Activated naive CD8-positive, alpha-beta T cell treated with anti-CD3 and anti-CD28 coated beads, Interleukin-2, amount 50 U/mL, for 24 hours (primary cell): Measurements from ENCODE around the gene SYNPR.

Experiments used
- ATAC-seq: fragments of 150-1000 bp; cut with Tn5 transposase; one replicate; pipeline ENCODE4 v1.10.0; 2021
- DNase-seq: peaks from one replicate; pipeline ENCODE4 v3.0.0; 2021
- H3K27ac Mint-ChIP-seq: one replicate; pipeline ENCODE4 v1.8.0; 2021; ENCODE audit warnings: mild to moderate bottlenecking, mixed read lengths
- H3K27me3 Mint-ChIP-seq: one replicate; pipeline ENCODE4 v1.8.0; 2021; ENCODE audit warnings: mixed read lengths
- H3K36me3 Mint-ChIP-seq: one replicate; pipeline ENCODE4 v1.8.0; 2021; ENCODE audit warnings: low read depth, mixed read lengths
- H3K4me1 Mint-ChIP-seq: one replicate; pipeline ENCODE4 v1.8.0; 2021; ENCODE audit warnings: mixed read lengths
- H3K4me3 Mint-ChIP-seq: one replicate; pipeline ENCODE4 v1.8.0; 2021; ENCODE audit warnings: mild to moderate bottlenecking, moderate library complexity, mixed read lengths
- H3K9me3 Mint-ChIP-seq: one replicate; pipeline ENCODE4 v1.8.0; 2021; ENCODE audit warnings: mixed read lengths

Gene SYNPR

DNA sequence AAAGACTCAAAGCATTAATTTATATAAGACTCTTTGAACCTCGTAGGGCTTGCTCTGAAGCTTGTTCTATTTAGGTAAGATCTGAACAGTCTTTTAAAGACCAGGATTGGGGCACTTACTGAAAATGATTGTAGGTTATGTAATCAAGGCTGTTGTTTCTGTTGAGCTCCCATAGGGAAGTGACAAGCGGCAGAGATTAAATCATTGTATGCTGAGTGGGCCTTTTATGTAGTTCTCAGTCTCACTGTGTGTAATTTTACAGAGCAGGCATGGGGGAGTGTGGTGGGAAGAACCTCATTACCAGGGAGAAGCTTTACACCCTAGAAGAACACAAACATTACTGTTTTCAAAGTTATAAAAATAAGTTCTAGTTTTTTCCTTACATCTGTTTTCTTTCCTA is 214.4 kb downstream of the SYNPR start:
- Mint-ChIP-seq H3K27ac (no peak overlapping the region), H3K27me3 (no peaks in the 10 kb centered on the region), H3K4me3 (no peak overlapping the region), H3K9me3 (peaks cover 4% of the 10 kb centered on the region), H3K4me1 (no peaks in the 10 kb centered on the region), H3K36me3 (no peaks in the 10 kb centered on the region)
- no peak for ATAC-seq
- DNase-seq: no peak

DNA sequence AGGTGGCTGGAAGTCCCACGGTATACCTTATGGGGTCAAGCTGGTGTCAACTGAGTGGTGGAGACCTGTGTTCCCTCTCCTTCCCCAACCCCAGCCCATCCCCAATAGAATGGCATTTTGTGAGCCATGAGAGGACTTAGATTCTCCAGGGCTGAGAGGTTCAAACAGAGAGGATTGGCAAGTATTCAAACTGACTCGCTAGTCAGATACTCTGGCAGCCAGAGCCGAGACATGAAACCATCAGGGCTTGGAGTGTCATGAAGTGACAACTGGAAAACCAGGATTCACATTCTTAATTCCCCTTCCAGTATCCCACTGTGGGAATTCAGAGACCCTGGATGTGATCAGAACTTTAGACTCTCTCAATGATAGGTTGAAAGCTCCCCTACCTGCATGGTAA is 215.0 kb downstream of the SYNPR start:
- DNase-seq (no peak), ATAC-seq (no peak)
- H3K27ac Mint-ChIP-seq: no peak overlapping the region
- H3K36me3 Mint-ChIP-seq: no peaks in the 10 kb centered on the region
- peaks cover 4% of the 10 kb centered on the region for H3K9me3 Mint-ChIP-seq
- H3K4me3 Mint-ChIP-seq: no peak overlapping the region
- no peaks in the 10 kb centered on the region for H3K4me1 Mint-ChIP-seq
- no peaks in the 10 kb centered on the region for H3K27me3 Mint-ChIP-seq

DNA sequence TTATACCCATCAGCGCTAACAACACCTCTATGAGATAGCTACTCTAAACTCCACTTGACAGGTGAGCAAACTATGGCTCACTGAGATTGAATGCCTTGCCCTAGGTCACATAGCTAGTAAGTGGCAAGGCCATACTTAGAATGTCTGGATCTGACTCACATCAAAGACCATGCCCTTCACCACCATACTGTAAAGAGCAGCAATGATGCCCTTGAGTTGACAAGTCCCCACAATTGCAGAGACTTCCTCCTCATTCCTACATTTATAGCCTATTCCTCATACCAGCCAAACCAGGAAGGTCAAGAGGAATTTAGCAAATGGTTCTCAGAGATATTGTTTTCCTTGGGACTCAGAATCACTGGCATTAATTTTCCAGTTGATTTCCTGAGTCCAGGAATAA is 216.5 kb downstream of the SYNPR start:
- ATAC-seq (no peak), DNase-seq (no peak)
- Mint-ChIP-seq H3K36me3 (no peaks in the 10 kb centered on the region), H3K27me3 (no peaks in the 10 kb centered on the region), H3K4me1 (no peaks in the 10 kb centered on the region), H3K4me3 (no peak overlapping the region), H3K9me3 (peaks cover 9% of the 10 kb centered on the region), H3K27ac (no peak overlapping the region)

DNA sequence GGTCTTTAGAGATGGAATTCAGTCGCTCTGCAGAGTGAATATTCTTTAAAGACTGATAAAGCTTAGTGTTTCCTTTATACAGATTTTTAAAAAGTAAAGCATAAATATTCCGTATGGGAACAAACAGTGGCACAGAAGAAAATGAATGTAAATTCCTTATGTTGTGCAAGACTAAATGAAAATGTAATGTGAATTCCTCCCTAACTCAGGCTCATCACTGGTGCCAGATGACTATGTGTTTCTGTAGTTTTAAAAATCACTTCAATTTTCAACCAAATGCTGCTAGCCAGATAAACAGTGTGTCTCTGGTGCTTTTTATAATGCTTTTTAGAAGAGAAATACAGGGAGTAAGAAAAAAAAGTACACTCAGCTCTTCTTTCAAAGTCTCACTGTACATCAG is 219.5 kb downstream of the SYNPR start:
- no peak for ATAC-seq
- no peaks in the 10 kb centered on the region for H3K4me1 Mint-ChIP-seq
- H3K36me3 Mint-ChIP-seq: no peaks in the 10 kb centered on the region
- peaks cover 5% of the 10 kb centered on the region for H3K9me3 Mint-ChIP-seq
- DNase-seq: no peak
- no peaks in the 10 kb centered on the region for H3K27me3 Mint-ChIP-seq
- H3K27ac Mint-ChIP-seq: no peak overlapping the region
- H3K4me3 Mint-ChIP-seq: no peak overlapping the region

DNA sequence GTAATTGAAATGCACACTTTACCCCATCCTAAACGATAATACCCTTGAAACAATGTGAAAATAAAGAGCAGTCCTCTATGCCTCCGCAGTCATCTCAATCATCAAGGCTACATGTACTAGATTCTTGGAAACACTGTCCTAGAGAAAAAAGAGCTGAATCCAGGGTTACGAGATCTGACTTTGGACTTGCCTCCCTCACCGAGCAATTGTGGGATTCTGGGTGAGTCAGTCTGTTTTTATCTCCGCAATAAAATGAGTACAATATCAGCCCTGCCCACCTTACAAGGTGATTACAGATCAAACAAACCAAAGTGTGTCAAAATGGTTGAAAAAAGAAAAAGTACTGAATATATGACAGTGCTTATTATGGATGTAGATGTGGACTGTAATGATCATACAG is 222.1 kb downstream of the SYNPR start:
- Mint-ChIP-seq H3K4me3 (no peak overlapping the region), H3K27me3 (no peaks in the 10 kb centered on the region), H3K4me1 (no peaks in the 10 kb centered on the region), H3K36me3 (no peaks in the 10 kb centered on the region), H3K9me3 (peaks cover 4% of the 10 kb centered on the region), H3K27ac (no peak overlapping the region)
- DNase-seq: no peak
- ATAC-seq: no peak

DNA sequence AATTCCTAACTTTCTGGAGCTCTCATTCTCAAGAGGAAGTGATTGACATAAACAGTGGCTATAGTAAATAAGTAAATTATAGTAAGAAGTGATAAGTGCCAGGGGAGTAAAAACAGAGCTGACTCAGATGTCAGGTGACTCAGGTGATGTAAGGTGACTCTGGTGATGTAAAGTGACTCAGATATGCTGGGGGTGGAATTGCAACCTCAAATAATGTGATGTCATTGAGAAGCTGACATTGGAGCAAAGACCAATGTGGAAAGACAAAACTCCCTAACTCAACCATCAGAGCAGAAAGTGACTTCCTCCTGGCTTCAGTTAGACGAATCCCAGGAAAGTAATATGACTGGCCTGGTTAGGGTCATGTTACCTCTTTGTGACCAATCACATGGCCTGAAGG is 230.2 kb downstream of the SYNPR start:
- H3K4me3 Mint-ChIP-seq: no peak overlapping the region
- H3K27me3 Mint-ChIP-seq: no peaks in the 10 kb centered on the region
- H3K9me3 Mint-ChIP-seq: no peaks in the 10 kb centered on the region
- no peaks in the 10 kb centered on the region for H3K4me1 Mint-ChIP-seq
- DNase-seq (no peak), ATAC-seq (no peak)
- H3K36me3 Mint-ChIP-seq: no peaks in the 10 kb centered on the region
- H3K27ac Mint-ChIP-seq: no peak overlapping the region

DNA sequence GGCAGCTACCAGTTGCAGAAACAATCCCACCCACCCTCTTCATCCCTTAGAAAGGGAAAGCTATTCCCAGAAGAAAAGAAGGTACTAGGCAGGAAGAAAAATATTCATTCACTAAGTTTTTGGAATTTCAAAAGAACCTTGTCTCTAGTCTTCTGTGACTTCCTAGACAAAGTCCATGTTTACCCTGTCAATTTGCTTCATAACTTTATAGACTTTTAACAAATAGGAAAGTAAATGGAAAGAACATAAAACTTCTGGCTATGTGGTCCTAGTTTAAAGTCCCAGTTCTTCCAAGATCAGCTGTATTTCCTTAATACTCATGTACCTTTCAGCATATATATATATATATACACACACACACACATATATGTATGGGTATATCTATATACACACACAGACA is 230.7 kb downstream of the SYNPR start:
- Mint-ChIP-seq H3K27ac (no peak overlapping the region), H3K36me3 (no peaks in the 10 kb centered on the region), H3K4me3 (no peak overlapping the region), H3K27me3 (peaks cover 2% of the 10 kb centered on the region), H3K9me3 (no peaks in the 10 kb centered on the region), H3K4me1 (no peaks in the 10 kb centered on the region)
- DNase-seq: no peak
- no peak for ATAC-seq

DNA sequence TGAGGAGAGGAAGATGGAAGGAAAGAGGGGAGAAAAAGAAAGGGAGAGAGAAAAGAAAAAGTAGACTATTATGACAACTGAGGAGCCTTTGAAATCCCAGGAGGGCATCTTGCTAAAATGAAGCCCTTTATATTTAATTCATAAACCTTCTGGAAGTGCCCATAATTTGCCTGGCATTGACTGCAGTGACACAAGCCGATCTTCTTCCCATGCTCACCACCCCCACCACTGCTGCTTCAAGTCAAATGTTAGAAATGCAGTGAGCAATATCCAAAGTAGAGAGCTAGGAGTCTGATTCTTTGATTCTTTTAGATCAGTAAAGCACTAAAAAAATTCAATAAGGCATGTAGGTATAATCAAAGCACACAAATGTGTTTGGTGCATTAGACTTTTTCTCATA is 235.7 kb downstream of the SYNPR start:
- DNase-seq (no peak), ATAC-seq (no peak)
- H3K27ac Mint-ChIP-seq: no peak overlapping the region
- H3K36me3 Mint-ChIP-seq: no peaks in the 10 kb centered on the region
- no peaks in the 10 kb centered on the region for H3K4me1 Mint-ChIP-seq
- no peaks in the 10 kb centered on the region for H3K9me3 Mint-ChIP-seq
- H3K27me3 Mint-ChIP-seq: peaks cover 6% of the 10 kb centered on the region
- no peak overlapping the region for H3K4me3 Mint-ChIP-seq

DNA sequence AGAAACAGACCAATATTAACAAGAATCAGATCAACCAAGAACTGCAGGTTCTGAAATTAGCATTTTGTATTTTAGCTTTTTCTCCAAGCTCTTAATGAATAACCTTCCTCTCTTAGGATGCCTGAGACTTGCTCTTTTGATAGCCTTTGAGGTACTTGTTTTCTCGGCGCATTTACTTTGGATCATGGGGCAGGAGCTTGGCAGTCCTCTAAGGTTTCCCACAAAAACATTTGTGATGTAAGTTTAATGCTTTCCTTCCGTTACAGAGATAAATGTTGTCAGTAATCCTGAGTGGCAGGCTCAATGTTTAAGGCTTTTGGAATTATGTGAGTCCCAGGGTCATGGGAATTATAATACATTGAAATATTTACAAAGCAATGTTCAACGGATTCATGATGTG is 236.6 kb downstream of the SYNPR start:
- no peak for ATAC-seq
- H3K4me1 Mint-ChIP-seq: no peaks in the 10 kb centered on the region
- H3K4me3 Mint-ChIP-seq: no peak overlapping the region
- no peaks in the 10 kb centered on the region for H3K36me3 Mint-ChIP-seq
- DNase-seq: no peak
- no peak overlapping the region for H3K27ac Mint-ChIP-seq
- H3K27me3 Mint-ChIP-seq: peaks cover 6% of the 10 kb centered on the region
- H3K9me3 Mint-ChIP-seq: no peaks in the 10 kb centered on the region

DNA sequence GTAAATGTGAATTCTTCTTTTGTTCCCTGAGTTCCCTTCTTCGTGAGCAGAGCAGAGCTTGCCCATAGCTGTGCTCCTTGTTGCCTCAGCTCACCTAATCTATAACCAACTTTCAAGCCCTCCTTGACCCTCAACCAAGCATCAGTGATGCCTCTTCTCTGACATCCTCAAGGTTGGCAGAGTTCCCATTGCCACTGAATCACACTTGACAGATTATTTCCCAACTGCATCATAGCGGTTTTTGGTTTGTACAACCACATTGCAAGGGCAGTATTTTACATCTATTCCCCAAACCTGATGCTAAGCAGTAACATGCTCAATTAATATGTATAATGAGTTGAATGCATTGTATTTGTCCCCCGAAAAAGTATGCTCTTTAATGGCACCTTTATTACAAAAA is 241.3 kb downstream of the SYNPR start:
- no peak overlapping the region for H3K4me3 Mint-ChIP-seq
- H3K27ac Mint-ChIP-seq: no peak overlapping the region
- peaks cover 4% of the 10 kb centered on the region for H3K27me3 Mint-ChIP-seq
- DNase-seq (no peak), ATAC-seq (no peak)
- no peaks in the 10 kb centered on the region for H3K4me1 Mint-ChIP-seq
- H3K9me3 Mint-ChIP-seq: no peaks in the 10 kb centered on the region
- no peaks in the 10 kb centered on the region for H3K36me3 Mint-ChIP-seq

DNA sequence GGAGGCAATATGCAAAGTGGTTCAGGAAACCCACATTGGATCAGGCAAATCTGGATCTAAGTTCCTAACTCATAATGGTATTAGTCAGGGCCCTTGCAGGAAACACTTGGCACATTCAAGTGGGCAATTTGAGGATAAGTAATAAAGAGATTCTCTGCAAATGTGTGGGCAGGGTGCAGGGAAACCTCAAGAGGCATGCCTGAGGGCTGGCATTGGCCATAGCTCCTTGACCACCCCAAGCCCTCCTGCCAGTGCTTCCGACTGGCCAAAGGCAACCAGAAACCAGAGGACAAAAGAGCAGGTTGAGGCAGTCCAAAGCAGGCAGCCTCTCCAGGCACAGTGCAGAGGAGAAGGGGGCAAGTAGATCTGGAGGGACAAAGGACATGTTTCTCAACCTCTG is 243.5 kb downstream of the SYNPR start:
- Mint-ChIP-seq H3K27ac (no peak overlapping the region), H3K4me1 (no peaks in the 10 kb centered on the region), H3K4me3 (no peak overlapping the region), H3K36me3 (no peaks in the 10 kb centered on the region), H3K27me3 (no peaks in the 10 kb centered on the region), H3K9me3 (no peaks in the 10 kb centered on the region)
- DNase-seq (no peak), ATAC-seq (no peak)

DNA sequence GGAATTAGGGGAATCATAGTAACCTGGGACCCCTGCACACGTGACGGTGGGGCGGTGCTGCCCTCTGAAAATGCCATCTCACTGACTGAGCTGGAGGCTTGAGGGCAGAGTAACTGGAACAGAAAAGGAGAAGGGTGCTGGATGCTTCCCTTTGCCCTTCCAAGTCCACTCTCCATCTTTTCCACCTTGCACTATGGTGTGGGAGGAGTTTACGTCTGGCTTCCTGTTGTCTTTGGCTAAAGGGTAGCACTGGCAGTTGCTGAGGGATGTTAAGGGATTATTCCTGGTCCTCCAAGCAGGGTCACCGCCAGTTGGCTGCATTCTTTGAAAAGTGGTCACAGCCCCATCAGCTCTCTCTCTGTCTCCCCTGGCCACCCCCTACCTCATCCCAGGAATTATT is 245.0 kb downstream of the SYNPR start:
- ATAC-seq: no peak
- H3K27me3 Mint-ChIP-seq: no peaks in the 10 kb centered on the region
- H3K27ac Mint-ChIP-seq: no peak overlapping the region
- H3K9me3 Mint-ChIP-seq: no peaks in the 10 kb centered on the region
- no peak for DNase-seq
- H3K4me1 Mint-ChIP-seq: no peaks in the 10 kb centered on the region
- no peak overlapping the region for H3K4me3 Mint-ChIP-seq
- no peaks in the 10 kb centered on the region for H3K36me3 Mint-ChIP-seq

DNA sequence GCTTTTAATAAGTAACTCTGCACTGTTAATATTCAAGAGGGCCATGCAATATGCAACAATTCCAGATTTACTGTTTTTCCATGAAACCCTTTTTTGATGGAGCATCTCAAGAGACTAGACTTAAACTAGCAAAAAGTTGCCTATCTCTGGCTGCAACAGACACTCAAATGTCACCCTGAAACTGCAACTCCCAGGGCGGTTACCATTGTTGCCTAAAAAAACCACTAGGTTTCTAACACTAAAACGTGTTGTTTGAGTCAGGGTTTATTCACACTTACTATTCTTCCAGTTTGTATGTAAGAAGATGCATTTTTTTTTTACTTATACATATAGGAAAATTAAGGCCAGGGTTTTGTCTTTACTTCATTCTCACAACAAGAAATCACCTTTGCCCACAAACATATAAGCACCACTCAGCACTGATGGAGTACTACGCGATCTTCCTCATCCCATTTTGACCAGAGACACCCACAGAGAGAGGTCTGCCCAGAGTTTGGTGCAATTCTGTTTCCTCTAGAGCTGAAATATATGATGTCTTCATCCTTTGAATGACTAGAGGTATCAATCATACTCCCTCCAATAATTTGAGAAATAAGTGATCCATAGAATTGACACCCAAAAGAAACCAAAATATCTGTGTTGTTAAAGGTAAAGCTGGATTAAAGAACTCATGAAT is 250.4 kb downstream of the SYNPR start:
- H3K9me3 Mint-ChIP-seq: no peaks in the 10 kb centered on the region
- H3K4me1 Mint-ChIP-seq: no peaks in the 10 kb centered on the region
- no peak for ATAC-seq
- DNase-seq: no peak
- no peaks in the 10 kb centered on the region for H3K36me3 Mint-ChIP-seq
- no peak overlapping the region for H3K27ac Mint-ChIP-seq
- no peaks in the 10 kb centered on the region for H3K27me3 Mint-ChIP-seq
- no peak overlapping the region for H3K4me3 Mint-ChIP-seq

DNA sequence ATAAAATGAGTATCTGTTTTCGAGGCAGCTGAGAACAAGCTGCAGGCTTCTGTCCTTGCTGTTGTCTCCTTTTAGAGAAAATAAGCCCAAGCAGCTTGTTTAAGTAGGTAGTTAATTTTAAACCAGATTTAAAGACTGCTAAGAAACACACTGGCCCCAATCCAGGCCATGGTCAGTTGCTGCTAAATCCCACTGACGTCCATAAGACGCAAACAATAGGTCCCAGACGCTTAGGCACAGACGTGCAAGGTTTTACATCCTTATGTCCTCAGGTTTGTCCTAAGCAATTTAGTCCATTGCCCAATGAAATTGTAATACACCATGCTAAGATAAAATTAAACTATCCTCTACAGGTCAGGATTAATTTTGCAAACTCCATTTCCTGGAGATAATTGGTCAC is 254.4 kb downstream of the SYNPR start:
- DNase-seq: no peak
- Mint-ChIP-seq H3K27me3 (no peaks in the 10 kb centered on the region), H3K4me3 (no peak overlapping the region)

DNA sequence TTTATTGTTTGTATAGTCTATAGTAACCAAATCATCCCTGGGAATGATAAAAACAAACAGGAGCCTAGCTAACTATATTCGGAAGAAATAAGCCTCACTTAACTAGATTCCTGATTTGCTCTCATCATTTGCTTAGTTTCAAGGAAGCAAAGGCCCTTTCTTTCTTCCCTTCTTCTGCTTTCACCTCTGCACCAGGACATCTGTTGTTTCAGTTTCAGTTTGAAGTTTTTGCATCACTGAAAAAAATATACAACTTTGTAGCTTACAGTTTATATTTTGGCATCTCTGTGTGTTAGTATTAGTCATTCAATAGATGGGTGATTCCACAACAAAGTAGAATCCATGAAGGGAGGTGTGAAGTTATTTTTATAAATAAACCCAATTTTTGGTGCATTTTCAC is 260.8 kb downstream of the SYNPR start:
- no peak for DNase-seq
- Mint-ChIP-seq H3K27me3 (no peaks in the 10 kb centered on the region), H3K36me3 (no peaks in the 10 kb centered on the region), H3K9me3 (peaks cover 4% of the 10 kb centered on the region), H3K27ac (no peak overlapping the region), H3K4me1 (no peaks in the 10 kb centered on the region), H3K4me3 (no peak overlapping the region)
- ATAC-seq: no peak

More for the DNA sequence above, 254.4 kb downstream of the SYNPR start:
- no peak for ATAC-seq
- H3K4me1 Mint-ChIP-seq: no peaks in the 10 kb centered on the region
- H3K9me3 Mint-ChIP-seq: peaks cover 4% of the 10 kb centered on the region
- no peak overlapping the region for H3K27ac Mint-ChIP-seq
- no peaks in the 10 kb centered on the region for H3K36me3 Mint-ChIP-seq

DNA sequence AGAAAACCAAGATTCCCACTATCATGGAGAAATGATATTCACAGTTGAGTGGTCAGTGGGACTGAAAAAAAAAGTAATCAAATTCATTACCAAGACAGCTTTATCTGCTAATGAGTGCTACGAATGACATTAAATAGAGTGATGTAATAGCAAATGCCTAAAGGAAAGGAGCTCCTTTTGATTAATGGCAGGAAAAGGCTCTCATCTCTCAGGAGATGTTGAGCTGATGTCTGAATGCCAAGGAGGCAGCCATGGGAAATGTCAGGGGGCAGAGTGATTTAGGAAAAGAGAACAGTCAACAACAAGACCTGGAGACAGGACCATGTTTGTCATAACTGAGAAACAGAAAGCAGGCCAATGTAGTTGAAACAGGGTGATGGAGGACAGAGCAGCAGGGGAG is 277.7 kb downstream of the SYNPR start:
- no peaks in the 10 kb centered on the region for H3K36me3 Mint-ChIP-seq
- no peak overlapping the region for H3K4me3 Mint-ChIP-seq
- no peak for DNase-seq
- peaks cover 4% of the 10 kb centered on the region for H3K27me3 Mint-ChIP-seq
- H3K9me3 Mint-ChIP-seq: no peaks in the 10 kb centered on the region
- ATAC-seq: no peak
- no peaks in the 10 kb centered on the region for H3K4me1 Mint-ChIP-seq
- H3K27ac Mint-ChIP-seq: no peak overlapping the region
